SH-SY5Y (cell line): ENCODE results near the gene FAT2.

ENCODE experiments used
- GATA2 ChIP-seq: IDR thresholded peaks from 2 replicates; pipeline ENCODE4 v1.6.1; 2011; ENCODE audit warnings: mild to moderate bottlenecking, low read depth, low read length
- GATA3 ChIP-seq: IDR thresholded peaks from 2 replicates; pipeline ENCODE4 v1.6.1; 2011; ENCODE audit warnings: low read depth, mild to moderate bottlenecking, low read length, moderate library complexity

- TF ChIP-seq GATA2 (no peak), GATA3 (no peak)
Measured at GRCh38 chr5:151632941-151633340, 41.8 kb upstream of the FAT2 start.
